GM23338 (cell line): ENCODE measurements around the gene STARD13. TPM values are rescaled to one million over a fixed set of nuclear protein-coding genes. Genes with fewer than 3 reads are reported as not detected.

ENCODE experiments used
- ATAC-seq: fragments of 200-7000 bp; cut with Tn5 transposase; 3 replicates; pipeline ENCODE4 v1.9.1; 2020
- DNase-seq: peaks from one replicate; pipeline ENCODE4 v3.0.0-alpha.2; 2015; ENCODE audit warnings: low spot score
- H2AFZ ChIP-seq: fragments of 200-600 bp; sonication (generic); 2 replicates; pipeline ENCODE4 v1.8.0; 2016; ENCODE audit warnings: antibody characterized with exemption, mild to moderate bottlenecking, moderate library complexity
- H3F3A ChIP-seq: fragments of 200-600 bp; sonication (generic); replicated peaks from 2 replicates; pipeline ENCODE4 v1.8.0; 2017; ENCODE audit warnings: antibody characterized with exemption, mixed run types, low read depth
- H3K27ac ChIP-seq: fragments of 200-600 bp; sonication (generic); 2 replicates; pipeline ENCODE4 v1.6.1; 2016; ENCODE audit warnings: low read depth
- H3K27me3 ChIP-seq: fragments of 200-600 bp; sonication (generic); 2 replicates; pipeline ENCODE4 v1.8.0; 2016; ENCODE audit warnings: mild to moderate bottlenecking, mixed run types, moderate library complexity; ENCODE audit not compliant: insufficient read depth
- H3K36me3 ChIP-seq: fragments of 200-600 bp; sonication (generic); 2 replicates; pipeline ENCODE4 v1.8.0; 2016; ENCODE audit warnings: mild to moderate bottlenecking; ENCODE audit not compliant: insufficient read depth
- H3K4me1 ChIP-seq: fragments of 200-600 bp; sonication (generic); 2 replicates; pipeline ENCODE4 v1.8.0; 2016; ENCODE audit warnings: mild to moderate bottlenecking, moderate library complexity; ENCODE audit not compliant: insufficient read depth
- H3K4me2 ChIP-seq: fragments of 200-600 bp; sonication (generic); 2 replicates; pipeline ENCODE4 v1.7.1; 2017; ENCODE audit warnings: mixed run types
- H3K4me3 ChIP-seq: fragments of 200-600 bp; sonication (generic); 2 replicates; pipeline ENCODE4 v1.6.1; 2016; ENCODE audit warnings: mixed run types
- H3K79me2 ChIP-seq: fragments of 200-600 bp; sonication (generic); replicated peaks from 2 replicates; pipeline ENCODE4 v1.8.0; 2017; ENCODE audit warnings: mild to moderate bottlenecking; ENCODE audit not compliant: insufficient read depth
- H3K9me2 ChIP-seq: fragments of 200-600 bp; sonication (generic); 2 replicates; pipeline ENCODE4 v1.8.0; 2017; ENCODE audit not compliant: insufficient read depth
- H4K20me1 ChIP-seq: fragments of 200-600 bp; sonication (generic); replicated peaks from 2 replicates; pipeline ENCODE4 v1.8.0; 2017; ENCODE audit warnings: mild to moderate bottlenecking; ENCODE audit not compliant: insufficient read depth
- H3K27ac Mint-ChIP-seq: 2 replicates; pipeline ENCODE4 v1.8.0; 2020; ENCODE audit warnings: inconsistent platforms, mild to moderate bottlenecking, moderate library complexity, mixed read lengths
- H3K27me3 Mint-ChIP-seq: 3 replicates; pipeline ENCODE4 v1.8.0; 2022; ENCODE audit warnings: low read depth, mild to moderate bottlenecking, moderate library complexity, mixed read lengths, inconsistent platforms; ENCODE audit not compliant: insufficient read depth, poor library complexity
- H3K36me3 Mint-ChIP-seq: 3 replicates; pipeline ENCODE4 v1.8.0; 2021; ENCODE audit warnings: low read depth, mild to moderate bottlenecking, inconsistent platforms, moderate library complexity, mixed read lengths
- H3K4me1 Mint-ChIP-seq: 3 replicates; pipeline ENCODE4 v1.8.0; 2020; ENCODE audit warnings: mild to moderate bottlenecking, inconsistent platforms, mixed read lengths
- H3K4me3 Mint-ChIP-seq: 3 replicates; pipeline ENCODE4 v1.8.0; 2021; ENCODE audit warnings: moderate library complexity, mild to moderate bottlenecking, inconsistent platforms, mixed read lengths
- H3K9me3 Mint-ChIP-seq: 3 replicates; pipeline ENCODE4 v1.8.0; 2020; ENCODE audit warnings: moderate library complexity, mild to moderate bottlenecking, inconsistent platforms, mixed read lengths
- CREB1 ChIP-seq: fragments of 250-450 bp; sonication (Bioruptor Pico); IDR thresholded peaks from 2 replicates; pipeline ENCODE4 v1.5.0; 2020; ENCODE audit warnings: low read depth, mild to moderate bottlenecking, moderate library complexity
- EZH2 ChIP-seq: fragments of 200-600 bp; sonication (generic); IDR thresholded peaks from one replicate; pipeline ENCODE4 v1.8.0; 2017; ENCODE audit warnings: antibody characterized with exemption, mild to moderate bottlenecking, low read depth; ENCODE audit not compliant: unreplicated experiment
- JUNB ChIP-seq: IDR thresholded peaks from one replicate; pipeline ENCODE4 v1.6.1; 2016; ENCODE audit warnings: antibody characterized with exemption; ENCODE audit not compliant: unreplicated experiment
- NANOG ChIP-seq: IDR thresholded peaks from 2 replicates; pipeline ENCODE4 v1.6.1; 2016; ENCODE audit warnings: antibody characterized with exemption, borderline replicate concordance
- POLR2AphosphoS5 ChIP-seq: IDR thresholded peaks from 2 replicates; pipeline ENCODE4 v1.6.1; 2016; ENCODE audit warnings: antibody characterized with exemption, low read depth
- STAT1 ChIP-seq: IDR thresholded peaks from one replicate; pipeline ENCODE4 v1.6.1; 2016; ENCODE audit warnings: antibody characterized with exemption; ENCODE audit not compliant: unreplicated experiment
- ZNF114 ChIP-seq: fragments of 250-450 bp; sonication (Bioruptor Pico); IDR thresholded peaks from 2 replicates; pipeline ENCODE4 v1.5.0; 2020; ENCODE audit warnings: mild to moderate bottlenecking, moderate library complexity
- ZNF331 ChIP-seq: fragments of 250-450 bp; sonication (Bioruptor Pico); IDR thresholded peaks from 2 replicates; pipeline ENCODE4 v1.5.0; 2020; ENCODE audit warnings: low read depth, mild to moderate bottlenecking, moderate library complexity
- polyA plus RNA-seq: library from polyadenylated mRNA; unstranded; fragments of >200 nt; fragmentation: Nextera tagmentation; extraction: Ambion mirVana; gene quantifications from 2 replicates; pipeline ENCODE4 v1.2.1, GENCODE V29; 2016
- total RNA-seq: library from RNA; depleted of rRNA; stranded (reverse); fragments of >200 nt; shearing (Covaris generic); gene quantifications from 2 replicates; pipeline ENCODE4 v1.2.3, GENCODE V29; 2014
- TF ChIP-seq, protein P1 (sequence below): IDR thresholded peaks from one replicate; pipeline ENCODE4 v1.6.1; 2018; ENCODE audit warnings: antibody characterized with exemption; ENCODE audit not compliant: unreplicated experiment
- TF ChIP-seq, protein P2 (sequence below): fragments of 250-450 bp; sonication (Bioruptor Pico); IDR thresholded peaks from 2 replicates; pipeline ENCODE4 v1.5.0; 2020; ENCODE audit warnings: mild to moderate bottlenecking, moderate library complexity
- TF ChIP-seq, protein P3 (sequence below): IDR thresholded peaks from 2 replicates; pipeline ENCODE4 v1.6.1; 2016; ENCODE audit warnings: antibody characterized with exemption
- TF ChIP-seq, protein P4 (sequence below), 2 experiments: fragments of 200-600 bp in 1 of 2; sonication (generic) in 1 of 2; conservative IDR thresholded peaks; 2 replicates each; pipeline versions ENCODE4 v1.5.1 to v1.6.1; 2016 to 2017; ENCODE audit warnings: antibody characterized with exemption in 2 of 2, low read depth in 2 of 2, mild to moderate bottlenecking in 2 of 2, moderate library complexity in 1 of 2

The STARD13 gene
- total and polyA plus RNA-seq, 2 experiments from 2014 or later, result 3.2 to 5.2 TPM

DNA sequence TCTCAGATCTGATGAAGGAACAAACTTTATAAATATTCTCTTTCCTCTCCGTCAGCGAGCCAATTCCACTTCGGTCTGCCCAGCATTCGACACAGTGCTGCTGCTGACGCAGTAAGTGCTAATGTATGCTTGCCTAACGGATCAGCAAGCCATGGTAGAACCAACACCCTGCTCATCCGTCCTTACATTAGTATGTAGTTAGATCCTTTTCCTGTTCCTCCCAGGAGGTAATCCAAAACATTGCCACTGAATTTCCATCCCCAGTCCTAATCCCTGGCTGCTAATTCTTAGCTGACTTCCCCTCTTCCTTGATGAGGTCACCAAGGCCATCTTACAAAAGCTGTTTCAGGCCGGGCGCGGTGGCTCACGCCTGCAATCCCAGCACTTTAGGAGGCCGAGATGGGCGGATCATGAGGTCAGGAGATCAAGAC is 88.0 kb downstream of the STARD13 start:
- Histone ChIP-seq H3K4me3 (no peak overlapping the region), H3K27ac (no peak overlapping the region), H3F3A (no peaks in the 10 kb centered on the region), H3K27me3 (no peaks in the 10 kb centered on the region), H3K4me2 (no peak overlapping the region), H3K4me1 (peaks cover 6% of the 10 kb centered on the region; the same call in 1 of the 2 replicates), H4K20me1 (no peaks in the 10 kb centered on the region), H2AFZ (no peak overlapping the region), H3K9me2 (peaks cover 5% of the 10 kb centered on the region; the same call in 1 of the 2 replicates), H3K36me3 (no peaks in the 10 kb centered on the region), H3K79me2 (no peaks in the 10 kb centered on the region)
- H3K9me3 Mint-ChIP-seq, result no peaks in the 10 kb centered on the region; the same call in 2 of the 3 replicates
- H3K4me3 Mint-ChIP-seq, result no peak overlapping the region
- H3K36me3 Mint-ChIP-seq, result no peaks in the 10 kb centered on the region
- ATAC-seq (no peak), DNase-seq (no peak)
- peaks cover 2% of the 10 kb centered on the region for H3K27me3 Mint-ChIP-seq
- H3K4me1 Mint-ChIP-seq, result peaks cover 22% of the 10 kb centered on the region
- TF ChIP-seq ZNF114 (CRISPR knock-in tag), result no peak
- TF ChIP-seq, protein P1, sequence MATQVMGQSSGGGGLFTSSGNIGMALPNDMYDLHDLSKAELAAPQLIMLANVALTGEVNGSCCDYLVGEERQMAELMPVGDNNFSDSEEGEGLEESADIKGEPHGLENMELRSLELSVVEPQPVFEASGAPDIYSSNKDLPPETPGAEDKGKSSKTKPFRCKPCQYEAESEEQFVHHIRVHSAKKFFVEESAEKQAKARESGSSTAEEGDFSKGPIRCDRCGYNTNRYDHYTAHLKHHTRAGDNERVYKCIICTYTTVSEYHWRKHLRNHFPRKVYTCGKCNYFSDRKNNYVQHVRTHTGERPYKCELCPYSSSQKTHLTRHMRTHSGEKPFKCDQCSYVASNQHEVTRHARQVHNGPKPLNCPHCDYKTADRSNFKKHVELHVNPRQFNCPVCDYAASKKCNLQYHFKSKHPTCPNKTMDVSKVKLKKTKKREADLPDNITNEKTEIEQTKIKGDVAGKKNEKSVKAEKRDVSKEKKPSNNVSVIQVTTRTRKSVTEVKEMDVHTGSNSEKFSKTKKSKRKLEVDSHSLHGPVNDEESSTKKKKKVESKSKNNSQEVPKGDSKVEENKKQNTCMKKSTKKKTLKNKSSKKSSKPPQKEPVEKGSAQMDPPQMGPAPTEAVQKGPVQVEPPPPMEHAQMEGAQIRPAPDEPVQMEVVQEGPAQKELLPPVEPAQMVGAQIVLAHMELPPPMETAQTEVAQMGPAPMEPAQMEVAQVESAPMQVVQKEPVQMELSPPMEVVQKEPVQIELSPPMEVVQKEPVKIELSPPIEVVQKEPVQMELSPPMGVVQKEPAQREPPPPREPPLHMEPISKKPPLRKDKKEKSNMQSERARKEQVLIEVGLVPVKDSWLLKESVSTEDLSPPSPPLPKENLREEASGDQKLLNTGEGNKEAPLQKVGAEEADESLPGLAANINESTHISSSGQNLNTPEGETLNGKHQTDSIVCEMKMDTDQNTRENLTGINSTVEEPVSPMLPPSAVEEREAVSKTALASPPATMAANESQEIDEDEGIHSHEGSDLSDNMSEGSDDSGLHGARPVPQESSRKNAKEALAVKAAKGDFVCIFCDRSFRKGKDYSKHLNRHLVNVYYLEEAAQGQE, result no peak
- no peak for TF ChIP-seq ZNF331 (CRISPR knock-in tag)
- TF ChIP-seq, protein P2, sequence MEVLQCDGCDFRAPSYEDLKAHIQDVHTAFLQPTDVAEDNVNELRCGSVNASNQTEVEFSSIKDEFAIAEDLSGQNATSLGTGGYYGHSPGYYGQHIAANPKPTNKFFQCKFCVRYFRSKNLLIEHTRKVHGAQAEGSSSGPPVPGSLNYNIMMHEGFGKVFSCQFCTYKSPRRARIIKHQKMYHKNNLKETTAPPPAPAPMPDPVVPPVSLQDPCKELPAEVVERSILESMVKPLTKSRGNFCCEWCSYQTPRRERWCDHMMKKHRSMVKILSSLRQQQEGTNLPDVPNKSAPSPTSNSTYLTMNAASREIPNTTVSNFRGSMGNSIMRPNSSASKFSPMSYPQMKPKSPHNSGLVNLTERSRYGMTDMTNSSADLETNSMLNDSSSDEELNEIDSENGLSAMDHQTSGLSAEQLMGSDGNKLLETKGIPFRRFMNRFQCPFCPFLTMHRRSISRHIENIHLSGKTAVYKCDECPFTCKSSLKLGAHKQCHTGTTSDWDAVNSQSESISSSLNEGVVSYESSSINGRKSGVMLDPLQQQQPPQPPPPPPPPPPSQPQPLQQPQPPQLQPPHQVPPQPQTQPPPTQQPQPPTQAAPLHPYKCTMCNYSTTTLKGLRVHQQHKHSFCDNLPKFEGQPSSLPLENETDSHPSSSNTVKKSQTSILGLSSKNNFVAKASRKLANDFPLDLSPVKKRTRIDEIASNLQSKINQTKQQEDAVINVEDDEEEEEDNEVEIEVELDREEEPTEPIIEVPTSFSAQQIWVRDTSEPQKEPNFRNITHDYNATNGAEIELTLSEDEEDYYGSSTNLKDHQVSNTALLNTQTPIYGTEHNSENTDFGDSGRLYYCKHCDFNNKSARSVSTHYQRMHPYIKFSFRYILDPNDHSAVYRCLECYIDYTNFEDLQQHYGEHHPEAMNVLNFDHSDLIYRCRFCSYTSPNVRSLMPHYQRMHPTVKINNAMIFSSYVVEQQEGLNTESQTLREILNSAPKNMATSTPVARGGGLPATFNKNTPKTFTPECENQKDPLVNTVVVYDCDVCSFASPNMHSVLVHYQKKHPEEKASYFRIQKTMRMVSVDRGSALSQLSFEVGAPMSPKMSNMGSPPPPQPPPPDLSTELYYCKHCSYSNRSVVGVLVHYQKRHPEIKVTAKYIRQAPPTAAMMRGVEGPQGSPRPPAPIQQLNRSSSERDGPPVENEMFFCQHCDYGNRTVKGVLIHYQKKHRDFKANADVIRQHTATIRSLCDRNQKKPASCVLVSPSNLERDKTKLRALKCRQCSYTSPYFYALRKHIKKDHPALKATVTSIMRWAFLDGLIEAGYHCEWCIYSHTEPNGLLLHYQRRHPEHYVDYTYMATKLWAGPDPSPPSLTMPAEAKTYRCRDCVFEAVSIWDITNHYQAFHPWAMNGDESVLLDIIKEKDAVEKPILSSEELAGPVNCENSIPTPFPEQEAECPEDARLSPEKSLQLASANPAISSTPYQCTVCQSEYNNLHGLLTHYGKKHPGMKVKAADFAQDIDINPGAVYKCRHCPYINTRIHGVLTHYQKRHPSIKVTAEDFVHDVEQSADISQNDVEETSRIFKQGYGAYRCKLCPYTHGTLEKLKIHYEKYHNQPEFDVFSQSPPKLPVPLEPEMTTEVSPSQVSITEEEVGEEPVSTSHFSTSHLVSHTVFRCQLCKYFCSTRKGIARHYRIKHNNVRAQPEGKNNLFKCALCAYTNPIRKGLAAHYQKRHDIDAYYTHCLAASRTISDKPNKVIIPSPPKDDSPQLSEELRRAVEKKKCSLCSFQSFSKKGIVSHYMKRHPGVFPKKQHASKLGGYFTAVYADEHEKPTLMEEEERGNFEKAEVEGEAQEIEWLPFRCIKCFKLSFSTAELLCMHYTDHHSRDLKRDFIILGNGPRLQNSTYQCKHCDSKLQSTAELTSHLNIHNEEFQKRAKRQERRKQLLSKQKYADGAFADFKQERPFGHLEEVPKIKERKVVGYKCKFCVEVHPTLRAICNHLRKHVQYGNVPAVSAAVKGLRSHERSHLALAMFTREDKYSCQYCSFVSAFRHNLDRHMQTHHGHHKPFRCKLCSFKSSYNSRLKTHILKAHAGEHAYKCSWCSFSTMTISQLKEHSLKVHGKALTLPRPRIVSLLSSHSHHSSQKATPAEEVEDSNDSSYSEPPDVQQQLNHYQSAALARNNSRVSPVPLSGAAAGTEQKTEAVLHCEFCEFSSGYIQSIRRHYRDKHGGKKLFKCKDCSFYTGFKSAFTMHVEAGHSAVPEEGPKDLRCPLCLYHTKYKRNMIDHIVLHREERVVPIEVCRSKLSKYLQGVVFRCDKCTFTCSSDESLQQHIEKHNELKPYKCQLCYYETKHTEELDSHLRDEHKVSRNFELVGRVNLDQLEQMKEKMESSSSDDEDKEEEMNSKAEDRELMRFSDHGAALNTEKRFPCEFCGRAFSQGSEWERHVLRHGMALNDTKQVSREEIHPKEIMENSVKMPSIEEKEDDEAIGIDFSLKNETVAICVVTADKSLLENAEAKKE, result no peak
- TF ChIP-seq STAT1, result no peak
- TF ChIP-seq, protein P3, sequence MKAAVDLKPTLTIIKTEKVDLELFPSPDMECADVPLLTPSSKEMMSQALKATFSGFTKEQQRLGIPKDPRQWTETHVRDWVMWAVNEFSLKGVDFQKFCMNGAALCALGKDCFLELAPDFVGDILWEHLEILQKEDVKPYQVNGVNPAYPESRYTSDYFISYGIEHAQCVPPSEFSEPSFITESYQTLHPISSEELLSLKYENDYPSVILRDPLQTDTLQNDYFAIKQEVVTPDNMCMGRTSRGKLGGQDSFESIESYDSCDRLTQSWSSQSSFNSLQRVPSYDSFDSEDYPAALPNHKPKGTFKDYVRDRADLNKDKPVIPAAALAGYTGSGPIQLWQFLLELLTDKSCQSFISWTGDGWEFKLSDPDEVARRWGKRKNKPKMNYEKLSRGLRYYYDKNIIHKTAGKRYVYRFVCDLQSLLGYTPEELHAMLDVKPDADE, result no peak
- TF ChIP-seq POLR2AphosphoS5, result no peak
- TF ChIP-seq JUNB, result no peak
- TF ChIP-seq, protein P4, sequence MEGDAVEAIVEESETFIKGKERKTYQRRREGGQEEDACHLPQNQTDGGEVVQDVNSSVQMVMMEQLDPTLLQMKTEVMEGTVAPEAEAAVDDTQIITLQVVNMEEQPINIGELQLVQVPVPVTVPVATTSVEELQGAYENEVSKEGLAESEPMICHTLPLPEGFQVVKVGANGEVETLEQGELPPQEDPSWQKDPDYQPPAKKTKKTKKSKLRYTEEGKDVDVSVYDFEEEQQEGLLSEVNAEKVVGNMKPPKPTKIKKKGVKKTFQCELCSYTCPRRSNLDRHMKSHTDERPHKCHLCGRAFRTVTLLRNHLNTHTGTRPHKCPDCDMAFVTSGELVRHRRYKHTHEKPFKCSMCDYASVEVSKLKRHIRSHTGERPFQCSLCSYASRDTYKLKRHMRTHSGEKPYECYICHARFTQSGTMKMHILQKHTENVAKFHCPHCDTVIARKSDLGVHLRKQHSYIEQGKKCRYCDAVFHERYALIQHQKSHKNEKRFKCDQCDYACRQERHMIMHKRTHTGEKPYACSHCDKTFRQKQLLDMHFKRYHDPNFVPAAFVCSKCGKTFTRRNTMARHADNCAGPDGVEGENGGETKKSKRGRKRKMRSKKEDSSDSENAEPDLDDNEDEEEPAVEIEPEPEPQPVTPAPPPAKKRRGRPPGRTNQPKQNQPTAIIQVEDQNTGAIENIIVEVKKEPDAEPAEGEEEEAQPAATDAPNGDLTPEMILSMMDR (conservative IDR thresholded peaks at IDR 0.05; ENCODE audit: low read depth in 2 of 2), result no peak
- TF ChIP-seq NANOG, result no peak
- TF ChIP-seq EZH2, result no peak
- no peak for TF ChIP-seq CREB1 (CRISPR knock-in tag)
- H3K27ac Mint-ChIP-seq, result no peak overlapping the region
